CD4-positive, alpha-beta T cell treated with Interleukin-17A for 4 hours (primary cell): ENCODE measurements around the gene OTOGL.

Experiments
- DNase-seq: peaks from one replicate; pipeline ENCODE4 v3.0.0-alpha.2; 2020; ENCODE audit warnings: mixed read lengths

Gene OTOGL

GRCh38 chr12:80377140-80377794 is 277.9 kb downstream of the OTOGL start:
- DNase-seq: no peak

DNA sequence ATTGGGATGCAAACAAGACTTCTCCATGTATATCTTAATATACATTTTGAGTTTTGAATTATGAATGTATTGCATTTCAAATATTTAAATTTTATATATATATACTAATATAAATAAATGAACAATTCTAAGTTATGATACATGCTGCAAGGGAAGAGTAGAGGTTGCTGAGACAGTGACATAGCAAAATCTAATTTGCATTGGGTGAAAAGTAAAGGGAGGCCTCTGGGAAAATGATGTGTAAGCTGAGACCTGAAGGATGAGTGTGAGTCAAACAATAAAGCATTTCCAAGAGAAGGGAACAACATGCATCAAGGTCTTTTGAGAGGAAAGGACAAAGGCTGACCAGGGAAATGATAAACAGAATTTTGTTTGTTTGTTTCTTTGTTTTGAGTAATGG is 281.8 kb downstream of the OTOGL start:
- DNase-seq: no peak

GRCh38 chr12:80382254-80382653 is 282.9 kb downstream of the OTOGL start:
- no peak for DNase-seq

DNA sequence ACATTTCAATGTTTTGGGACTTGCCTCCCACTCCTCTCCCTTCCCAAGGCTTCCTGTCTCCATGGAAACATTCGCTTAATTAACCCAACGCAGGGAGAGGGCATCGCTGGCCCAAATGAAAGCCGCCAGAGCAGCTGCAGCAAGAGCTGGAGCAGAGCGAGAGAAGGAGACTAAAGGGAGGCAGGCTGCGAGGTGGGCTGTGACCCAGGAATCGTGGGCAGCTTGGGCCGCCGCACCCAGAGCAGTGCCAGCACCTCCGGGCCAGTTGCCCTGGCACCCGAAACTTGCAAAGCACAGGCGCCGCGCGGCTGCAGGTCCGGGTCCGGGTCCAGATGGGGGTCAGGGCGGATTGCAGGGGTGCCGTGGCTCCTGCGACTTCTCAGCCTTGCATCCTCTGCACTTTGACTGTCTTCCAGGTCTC is 301.2 kb downstream of the OTOGL start:
- no peak for DNase-seq

GRCh38 chr12:80401191-80401590 is 301.9 kb downstream of the OTOGL start:
- DNase-seq: no peak

DNA sequence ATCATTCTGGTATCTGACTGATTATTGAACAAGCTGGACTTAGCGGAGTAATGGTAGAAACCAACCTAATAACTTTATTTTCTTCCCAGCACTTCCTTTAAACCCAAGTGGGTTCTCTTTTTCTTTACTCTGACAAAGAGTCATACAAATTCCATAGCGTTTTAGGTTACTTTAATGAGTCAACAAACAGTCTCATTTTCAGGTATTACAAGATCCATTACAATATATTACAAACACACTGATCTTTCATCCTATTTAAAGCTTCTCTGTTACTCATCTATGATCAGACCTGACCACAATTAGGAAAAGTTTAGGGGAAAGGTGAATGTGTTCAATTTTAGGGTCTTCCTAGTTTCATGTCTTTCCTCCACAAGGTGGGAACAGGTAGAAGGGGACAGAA is 305.3 kb downstream of the OTOGL start:
- DNase-seq: no peak

DNA sequence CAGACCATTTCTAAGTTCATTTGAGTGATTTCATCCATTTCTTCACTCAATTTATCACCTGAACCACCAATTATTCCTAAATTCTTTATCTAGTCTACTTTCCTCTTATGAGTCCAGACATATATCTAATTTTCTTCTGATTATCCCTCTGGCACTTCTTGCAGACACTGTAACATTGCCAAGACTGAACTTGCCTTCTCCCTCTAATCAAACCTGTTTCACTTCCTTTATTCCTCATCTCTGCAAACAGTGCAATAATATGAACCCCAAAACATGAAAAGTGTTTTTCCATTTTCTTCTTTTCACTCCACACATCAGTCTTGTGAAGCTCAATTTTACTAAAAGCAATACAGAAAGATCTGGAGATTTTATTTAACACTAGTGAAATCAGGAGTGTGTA is 306.9 kb downstream of the OTOGL start:
- no peak for DNase-seq

DNA sequence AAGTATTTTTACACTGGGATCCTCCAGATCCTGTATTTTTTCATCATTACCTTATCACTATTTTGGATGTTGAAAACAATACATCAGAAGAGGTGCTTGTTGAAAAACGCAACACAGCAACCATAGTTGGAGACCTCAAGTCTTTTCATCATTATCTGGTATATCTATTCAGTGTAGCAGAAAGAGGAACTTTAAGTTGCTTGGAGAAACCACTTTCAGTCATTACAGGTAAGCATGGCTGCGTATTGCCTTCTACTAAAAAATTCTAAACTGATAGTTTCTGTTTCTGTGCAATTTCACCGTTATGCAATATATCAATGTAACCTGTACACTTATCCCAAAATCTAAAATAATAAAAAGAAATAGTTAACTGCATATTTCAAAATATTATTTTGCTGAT is 312.4 kb downstream of the OTOGL start:
- DNase-seq: no peak

GRCh38 chr12:80412343-80412953 is 313.1 kb downstream of the OTOGL start:
- DNase-seq: no peak

DNA sequence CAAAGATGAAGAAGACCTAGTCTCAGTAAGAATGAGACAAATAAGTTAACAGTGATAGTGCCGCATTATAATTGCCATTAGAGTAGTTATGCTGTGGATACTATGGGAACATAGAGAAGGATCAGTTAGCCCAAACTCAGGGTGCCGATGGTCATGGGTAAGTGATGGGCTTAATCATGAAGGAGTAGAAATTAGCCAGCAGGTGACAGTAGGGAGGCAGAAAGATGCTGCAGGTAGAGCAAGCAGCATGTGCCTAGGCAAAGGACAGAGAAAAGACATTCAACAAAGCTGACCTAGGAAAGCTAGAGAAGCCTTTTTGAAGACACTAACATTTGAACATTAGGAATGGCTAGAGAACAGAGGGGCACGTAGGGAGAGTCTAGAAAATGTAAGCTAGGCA is 314.1 kb downstream of the OTOGL start:
- DNase-seq: no peak

DNA sequence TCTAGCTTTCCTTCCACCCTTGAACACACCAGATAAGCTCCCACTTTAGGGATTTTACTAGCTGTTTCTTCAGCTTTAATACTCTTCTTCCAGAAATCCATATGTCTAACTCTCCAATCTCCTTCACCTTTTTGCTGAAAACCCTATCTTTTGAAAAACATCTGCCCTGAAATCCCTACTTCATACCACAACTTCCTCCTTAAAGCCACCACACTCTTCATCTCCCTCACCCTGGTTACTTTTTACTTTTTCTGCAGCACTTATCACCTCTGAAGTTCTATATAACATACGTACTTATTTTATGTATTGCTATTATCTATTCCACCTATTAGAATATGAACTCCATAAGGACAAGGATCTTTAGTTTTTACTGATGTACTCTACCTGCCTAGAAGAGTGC is 316.1 kb downstream of the OTOGL start:
- DNase-seq: no peak

DNA sequence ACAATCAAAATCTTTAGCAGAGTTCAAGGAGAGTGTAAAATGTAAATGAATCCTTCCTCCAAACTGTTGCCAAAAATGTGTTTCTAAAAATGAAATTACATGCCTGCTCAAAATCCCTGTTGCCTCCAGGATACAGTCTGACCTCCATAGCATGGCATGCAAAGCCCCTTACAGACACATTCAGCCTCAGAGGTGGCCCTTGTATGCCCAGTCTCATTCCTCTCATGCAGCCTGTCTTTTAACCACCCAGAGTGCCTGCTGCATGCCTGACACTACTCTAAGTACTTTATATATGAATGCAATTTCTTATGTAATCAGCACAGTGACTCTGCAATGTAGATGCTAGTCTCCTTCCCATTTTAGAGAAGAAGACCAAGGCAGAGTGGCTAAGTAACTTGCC is 320.3 kb downstream of the OTOGL start:
- DNase-seq: no peak

- DNase-seq: no peak
Observed at GRCh38 chr12:80420075-80420474, 320.7 kb downstream of the OTOGL start.

- no peak for DNase-seq
Observed at GRCh38 chr12:80422550-80422949, 323.2 kb downstream of the OTOGL start.
